ENCODE measurements around the gene SLC5A10.

Gene SLC5A10

DNA sequence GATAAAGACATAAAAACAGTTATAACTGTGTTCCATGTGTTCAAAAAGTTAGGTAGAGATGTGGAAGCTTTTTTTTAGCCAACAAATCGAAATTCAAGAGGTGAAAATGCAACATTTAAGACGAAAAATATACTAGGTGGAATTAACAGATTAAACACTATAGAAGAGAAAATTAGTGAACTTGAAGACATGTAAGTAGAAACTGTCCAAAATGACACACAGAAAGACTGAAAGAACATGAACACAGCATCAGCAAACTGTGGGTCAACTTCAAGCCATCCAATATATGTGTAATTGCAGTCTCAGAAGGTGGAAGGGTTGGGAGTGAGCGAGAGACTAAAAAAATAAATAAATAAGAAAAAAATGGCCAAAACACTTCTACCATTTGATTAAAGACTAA is 43.3 kb downstream of the SLC5A10 start:
- Histone ChIP-seq H3K9ac (ENCODE audit: low read depth, low read length) (no peak overlapping the region), H3K9me3 (ENCODE audit: insufficient read depth, low read length, severe bottlenecking) (peaks cover 3% of the 10 kb centered on the region), H3K27ac (ENCODE audit: low read length) (no peak overlapping the region), H3K27me3 (ENCODE audit: insufficient read depth, low read length, poor library complexity) (no peaks in the 10 kb centered on the region), H3K4me1 (ENCODE audit: insufficient read depth, low read length) (no peaks in the 10 kb centered on the region), H3K4me3 (ENCODE audit: low read depth in 1 of 2, low read length in 2 of 2) (no peak overlapping the region), H3K4me2 (ENCODE audit: insufficient read depth, low read length) (no peak overlapping the region), H3K36me3 (ENCODE audit: insufficient read depth, low read length) (no peaks in the 10 kb centered on the region), H3K79me2 (ENCODE audit: insufficient read depth, low read length) (no peaks in the 10 kb centered on the region), H2AFZ (ENCODE audit: low read depth, low read length) (no peak overlapping the region), H4K20me1 (ENCODE audit: insufficient read depth, low read length) (peaks cover 10% of the 10 kb centered on the region; the same call in 1 of the 2 replicates)
- TF ChIP-seq, protein P1, sequence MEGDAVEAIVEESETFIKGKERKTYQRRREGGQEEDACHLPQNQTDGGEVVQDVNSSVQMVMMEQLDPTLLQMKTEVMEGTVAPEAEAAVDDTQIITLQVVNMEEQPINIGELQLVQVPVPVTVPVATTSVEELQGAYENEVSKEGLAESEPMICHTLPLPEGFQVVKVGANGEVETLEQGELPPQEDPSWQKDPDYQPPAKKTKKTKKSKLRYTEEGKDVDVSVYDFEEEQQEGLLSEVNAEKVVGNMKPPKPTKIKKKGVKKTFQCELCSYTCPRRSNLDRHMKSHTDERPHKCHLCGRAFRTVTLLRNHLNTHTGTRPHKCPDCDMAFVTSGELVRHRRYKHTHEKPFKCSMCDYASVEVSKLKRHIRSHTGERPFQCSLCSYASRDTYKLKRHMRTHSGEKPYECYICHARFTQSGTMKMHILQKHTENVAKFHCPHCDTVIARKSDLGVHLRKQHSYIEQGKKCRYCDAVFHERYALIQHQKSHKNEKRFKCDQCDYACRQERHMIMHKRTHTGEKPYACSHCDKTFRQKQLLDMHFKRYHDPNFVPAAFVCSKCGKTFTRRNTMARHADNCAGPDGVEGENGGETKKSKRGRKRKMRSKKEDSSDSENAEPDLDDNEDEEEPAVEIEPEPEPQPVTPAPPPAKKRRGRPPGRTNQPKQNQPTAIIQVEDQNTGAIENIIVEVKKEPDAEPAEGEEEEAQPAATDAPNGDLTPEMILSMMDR (IDR thresholded peaks at IDR 0.05; ENCODE audit: borderline replicate concordance, extremely low read depth, low read length, poor library complexity, severe bottlenecking) = no peak
- no peak for TF ChIP-seq EZH2 (IDR thresholded peaks at IDR 0.05; ENCODE audit: borderline replicate concordance, low read depth, low read length, severe bottlenecking)
- ATAC-seq (ENCODE audit: insufficient read depth, low read depth) (no peak), DNase-seq (no peak)

DNA sequence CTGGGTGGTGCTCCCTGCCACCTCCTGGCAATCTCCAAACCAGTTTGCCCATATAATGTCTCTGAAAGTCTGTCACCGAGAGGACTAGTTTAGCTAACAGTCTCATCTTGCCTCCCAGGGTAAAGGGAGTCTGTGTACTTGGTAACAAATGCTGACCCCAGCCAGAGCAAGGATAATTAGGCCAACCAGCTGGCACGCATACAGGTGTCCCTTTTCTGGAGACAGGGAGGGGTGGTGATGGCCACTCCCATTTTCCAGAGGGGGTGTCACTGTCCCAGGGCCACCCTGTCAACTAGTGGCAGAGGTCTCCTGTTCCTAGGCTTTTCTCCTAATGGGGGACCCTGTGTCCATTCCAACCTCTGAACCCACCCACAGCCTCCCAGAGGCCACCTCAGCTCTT is 44.5 kb downstream of the SLC5A10 start:
- peaks cover 3% of the 10 kb centered on the region for H3K9me3 ChIP-seq (ENCODE audit: insufficient read depth, low read length, severe bottlenecking)
- H3K36me3 ChIP-seq (ENCODE audit: insufficient read depth, low read length) = no peaks in the 10 kb centered on the region
- H3K4me2 ChIP-seq (ENCODE audit: insufficient read depth, low read length) = no peak overlapping the region
- TF ChIP-seq, protein P1 (IDR thresholded peaks at IDR 0.05; ENCODE audit: borderline replicate concordance, extremely low read depth, low read length, poor library complexity, severe bottlenecking) = no peak
- no peak for TF ChIP-seq EZH2 (IDR thresholded peaks at IDR 0.05; ENCODE audit: borderline replicate concordance, low read depth, low read length, severe bottlenecking)
- H3K4me1 ChIP-seq (ENCODE audit: insufficient read depth, low read length) = no peaks in the 10 kb centered on the region
- no peak overlapping the region for H2AFZ ChIP-seq (ENCODE audit: low read depth, low read length)
- 0 out of 2 replicates have a peak, but pooled peaks cover 10% of the 10 kb centered on the region for H4K20me1 ChIP-seq (ENCODE audit: insufficient read depth, low read length)
- H3K27me3 ChIP-seq (ENCODE audit: insufficient read depth, low read length, poor library complexity) = no peaks in the 10 kb centered on the region
- DNase-seq = no peak
- no peak for ATAC-seq (ENCODE audit: insufficient read depth, low read depth)
- H3K27ac ChIP-seq (ENCODE audit: low read length) = no peak overlapping the region
- H3K9ac ChIP-seq (ENCODE audit: low read depth, low read length) = no peak overlapping the region
- no peak overlapping the region for H3K4me3 ChIP-seq (ENCODE audit: low read depth in 1 of 2, low read length in 2 of 2)
- no peaks in the 10 kb centered on the region for H3K79me2 ChIP-seq (ENCODE audit: insufficient read depth, low read length)

DNA sequence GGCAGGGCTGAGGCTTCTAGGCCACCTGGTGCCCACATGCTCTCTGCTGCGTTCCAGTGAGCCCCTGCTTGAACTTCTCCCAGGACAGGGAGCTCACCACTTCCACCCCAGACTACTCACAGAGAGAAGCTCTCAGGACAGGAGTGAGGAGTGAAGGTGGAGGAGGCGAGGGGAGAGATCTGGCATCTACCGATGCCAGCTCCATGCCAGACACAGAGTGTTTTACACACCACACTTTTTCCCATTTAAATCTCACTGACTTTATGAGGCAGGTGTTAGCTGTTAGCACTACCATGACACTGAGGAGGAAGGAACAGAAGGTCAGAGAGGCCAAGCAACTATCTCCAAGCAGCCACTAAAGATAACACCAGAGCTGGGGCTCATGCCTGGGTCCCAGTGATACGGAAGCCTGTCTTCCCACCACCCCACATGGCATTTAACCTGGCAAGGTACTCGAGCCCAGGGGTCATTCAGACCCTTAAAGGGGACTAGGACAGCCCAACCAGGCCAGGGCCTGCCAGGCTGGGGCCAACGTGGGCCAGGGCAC is 45.8 kb downstream of the SLC5A10 start:
- H3K79me2 ChIP-seq (ENCODE audit: insufficient read depth, low read length) = no peaks in the 10 kb centered on the region
- DNase-seq (no peak), ATAC-seq (ENCODE audit: insufficient read depth, low read depth) (no peak)
- H3K4me2 ChIP-seq (ENCODE audit: insufficient read depth, low read length) = no peak overlapping the region
- H3K36me3 ChIP-seq (ENCODE audit: insufficient read depth, low read length) = no peaks in the 10 kb centered on the region
- H3K4me3 ChIP-seq (ENCODE audit: low read depth in 1 of 2, low read length in 2 of 2) = no peak overlapping the region
- H3K27ac ChIP-seq (ENCODE audit: low read length) = no peak overlapping the region
- no peak overlapping the region for H3K9ac ChIP-seq (ENCODE audit: low read depth, low read length)
- no peaks in the 10 kb centered on the region for H3K27me3 ChIP-seq (ENCODE audit: insufficient read depth, low read length, poor library complexity)
- TF ChIP-seq EZH2 (IDR thresholded peaks at IDR 0.05; ENCODE audit: borderline replicate concordance, low read depth, low read length, severe bottlenecking) = no peak
- TF ChIP-seq, protein P1 (IDR thresholded peaks at IDR 0.05; ENCODE audit: borderline replicate concordance, extremely low read depth, low read length, poor library complexity, severe bottlenecking) = no peak
- no peak overlapping the region for H2AFZ ChIP-seq (ENCODE audit: low read depth, low read length)
- peaks cover 3% of the 10 kb centered on the region for H3K9me3 ChIP-seq (ENCODE audit: insufficient read depth, low read length, severe bottlenecking)
- 0 out of 2 replicates have a peak, but pooled peaks cover 10% of the 10 kb centered on the region for H4K20me1 ChIP-seq (ENCODE audit: insufficient read depth, low read length)
- H3K4me1 ChIP-seq (ENCODE audit: insufficient read depth, low read length) = no peaks in the 10 kb centered on the region

All from DND-41 (cell line).